H9 (cell line): ENCODE data around the gene ENGASE. TPM values are rescaled to one million over a fixed set of nuclear protein-coding genes. Genes with fewer than 3 reads are reported as not detected.

Experiments
- DNase-seq: peaks from one replicate; pipeline ENCODE4 v3.0.0-alpha.2; 2017
- H2AFZ ChIP-seq: one replicate; pipeline ENCODE4 v1.6.1; 2013; ENCODE audit warnings: mild to moderate bottlenecking, low read length, control low read depth, moderate library complexity
- H2AK5ac ChIP-seq: 2 replicates; pipeline ENCODE4 v1.6.1; 2013; ENCODE audit warnings: low read length, control low read depth, mixed read lengths; ENCODE audit not compliant: insufficient read length
- H2BK120ac ChIP-seq: one replicate; pipeline ENCODE4 v1.6.1; 2013; ENCODE audit warnings: low read depth, mild to moderate bottlenecking, low read length, control low read depth, inconsistent platforms; ENCODE audit not compliant: poor library complexity, severe bottlenecking
- H2BK12ac ChIP-seq: 2 replicates; pipeline ENCODE4 v1.6.1; 2013; ENCODE audit warnings: low read length, control low read depth, mixed read lengths, low read depth; ENCODE audit not compliant: insufficient read length
- H2BK15ac ChIP-seq: 2 replicates; pipeline ENCODE4 v1.6.1; 2013; ENCODE audit warnings: low read depth, low read length, control low read depth
- H2BK20ac ChIP-seq: one replicate; pipeline ENCODE4 v1.6.1; 2013; ENCODE audit warnings: low read depth, mild to moderate bottlenecking, low read length, control low read depth, inconsistent platforms; ENCODE audit not compliant: poor library complexity, severe bottlenecking
- H2BK5ac ChIP-seq: 2 replicates; pipeline ENCODE4 v1.6.1; 2013; ENCODE audit warnings: low read length, control low read depth, mixed read lengths; ENCODE audit not compliant: insufficient read length
- H3K14ac ChIP-seq: 2 replicates; pipeline ENCODE4 v1.6.1; 2013; ENCODE audit warnings: low read length, control low read depth; ENCODE audit not compliant: insufficient read depth
- H3K18ac ChIP-seq: 2 replicates; pipeline ENCODE4 v1.6.1; 2013; ENCODE audit warnings: low read depth, mild to moderate bottlenecking, mixed read lengths, low read length, control low read depth; ENCODE audit not compliant: insufficient read length
- H3K23ac ChIP-seq: 2 replicates; pipeline ENCODE4 v1.6.1; 2013; ENCODE audit warnings: low read length, control low read depth, mixed read lengths, low read depth; ENCODE audit not compliant: insufficient read length
- H3K23me2 ChIP-seq: 2 replicates; pipeline ENCODE4 v1.6.1; 2013; ENCODE audit warnings: low read depth, mild to moderate bottlenecking, mixed read lengths, low read length, control low read depth; ENCODE audit not compliant: insufficient read length, poor library complexity, severe bottlenecking
- H3K27ac ChIP-seq: 2 replicates; pipeline ENCODE4 v1.5.1; 2013; ENCODE audit warnings: low read length, control low read depth, mixed read lengths, low read depth; ENCODE audit not compliant: insufficient read length
- H3K27me3 ChIP-seq: 2 replicates; pipeline ENCODE4 v1.6.1; 2013; ENCODE audit warnings: low read length, control low read depth, inconsistent platforms; ENCODE audit not compliant: insufficient read depth
- H3K4ac ChIP-seq: 2 replicates; pipeline ENCODE4 v1.6.1; 2013; ENCODE audit warnings: low read depth, mild to moderate bottlenecking, control low read depth, inconsistent platforms, low read length, moderate library complexity
- H3K4me1 ChIP-seq: 2 replicates; pipeline ENCODE4 v1.6.1; 2013; ENCODE audit warnings: low read length, control low read depth, inconsistent platforms; ENCODE audit not compliant: insufficient read depth
- H3K4me2 ChIP-seq: 2 replicates; pipeline ENCODE4 v1.6.1; 2013; ENCODE audit warnings: low read length, control low read depth, mixed read lengths; ENCODE audit not compliant: insufficient read length, insufficient read depth
- H3K56ac ChIP-seq: 2 replicates; pipeline ENCODE4 v1.6.1; 2013; ENCODE audit warnings: low read depth, mild to moderate bottlenecking, mixed read lengths, low read length, control low read depth; ENCODE audit not compliant: insufficient read length
- H3K79me1 ChIP-seq: 2 replicates; pipeline ENCODE4 v1.6.1; 2013; ENCODE audit warnings: low read depth, mild to moderate bottlenecking, moderate library complexity, low read length, control low read depth, inconsistent platforms; ENCODE audit not compliant: insufficient read depth, poor library complexity, severe bottlenecking
- H3K79me2 ChIP-seq: 2 replicates; pipeline ENCODE4 v1.6.1; 2013; ENCODE audit warnings: low read length, control low read depth, inconsistent platforms; ENCODE audit not compliant: insufficient read depth
- H3K9ac ChIP-seq: 2 replicates; pipeline ENCODE4 v1.6.1; 2013; ENCODE audit warnings: low read length, control low read depth, mixed read lengths; ENCODE audit not compliant: insufficient read length; ENCODE audit errors: extremely low read depth
- H3K9me3 ChIP-seq: one replicate; pipeline ENCODE4 v1.6.1; 2013; ENCODE audit warnings: low read depth, low read length, inconsistent platforms; ENCODE audit not compliant: control insufficient read depth
- H3T11ph ChIP-seq: one replicate; pipeline ENCODE4 v1.6.1; 2013; ENCODE audit warnings: mild to moderate bottlenecking, low read length, control low read depth, inconsistent platforms
- H4K20me1 ChIP-seq: one replicate; pipeline ENCODE4 v1.6.1; 2013; ENCODE audit not compliant: control insufficient read depth, insufficient read length, insufficient read depth
- H4K5ac ChIP-seq: 2 replicates; pipeline ENCODE4 v1.6.1; 2013; ENCODE audit warnings: low read depth, mild to moderate bottlenecking, mixed read lengths, low read length, control low read depth; ENCODE audit not compliant: insufficient read length
- H4K8ac ChIP-seq: replicated peaks from 2 replicates; pipeline ENCODE4 v1.6.1; 2013; ENCODE audit warnings: low read length, control low read depth, mixed read lengths, low read depth; ENCODE audit not compliant: insufficient read length
- H4K91ac ChIP-seq: 2 replicates; pipeline ENCODE4 v1.6.1; 2013; ENCODE audit warnings: low read depth, mild to moderate bottlenecking, moderate library complexity, mixed read lengths, low read length, control low read depth; ENCODE audit not compliant: insufficient read length
- H3K27ac Mint-ChIP-seq, 3 experiments: 2 replicates in 2 of 3; 3 replicates in 1 of 3; pipeline ENCODE4 v1.8.0; 2020 to 2021; ENCODE audit warnings: mixed read lengths in 3 of 3, mild to moderate bottlenecking in 1 of 3, moderate library complexity in 1 of 3
- H3K27me3 Mint-ChIP-seq: 2 replicates; pipeline ENCODE4 v1.8.0; 2021; ENCODE audit warnings: low read depth, mild to moderate bottlenecking, moderate library complexity, mixed read lengths
- H3K36me3 Mint-ChIP-seq, 3 experiments: 2 replicates in 2 of 3; 3 replicates in 1 of 3; pipeline ENCODE4 v1.8.0; 2020 to 2021; ENCODE audit warnings: low read depth in 3 of 3, mixed read lengths in 3 of 3; ENCODE audit not compliant: insufficient read depth in 1 of 3
- H3K4me1 Mint-ChIP-seq, 2 experiments: 2 replicates each; pipeline ENCODE4 v1.8.0; 2020; ENCODE audit warnings: mixed read lengths in 2 of 2
- H3K4me3 Mint-ChIP-seq, 2 experiments: 2 replicates in 1 of 2; 3 replicates in 1 of 2; pipeline ENCODE4 v1.8.0; 2020 to 2021; ENCODE audit warnings: mild to moderate bottlenecking in 2 of 2, mixed read lengths in 2 of 2, moderate library complexity in 1 of 2
- H3K9me3 Mint-ChIP-seq, 2 experiments: 2 replicates in 1 of 2; 3 replicates in 1 of 2; pipeline ENCODE4 v1.8.0; 2020; ENCODE audit warnings: mild to moderate bottlenecking in 2 of 2, mixed read lengths in 2 of 2, moderate library complexity in 1 of 2
- WGBS: extraction: QIAGEN DNeasy Blood & Tissue Kit; methylation state at CpG from one replicate; pipeline ENCODE4 v1.1.7; 2013; ENCODE audit warnings: missing lambda C conversion rate, low lambda C conversion rate, mixed read lengths; ENCODE audit not compliant: insufficient read length; ENCODE audit errors: extremely low coverage; 5-methylcytosine and 5-hydroxymethylcytosine counted together
- total RNA-seq: library from RNA; stranded (reverse); gene quantifications from 2 replicates; pipeline ENCODE4 v1.2.1, GENCODE V29; 2021
- TF ChIP-seq, protein P1 (sequence below): fragments of 200-600 bp; sonication (generic); conservative IDR thresholded peaks from 3 replicates; pipeline ENCODE4 v1.8.0; 2021; ENCODE audit warnings: antibody characterized with exemption, mild to moderate bottlenecking

The ENGASE gene
- total RNA-seq, 1 experiment from 2014 or later, result 20.6 TPM

DNA sequence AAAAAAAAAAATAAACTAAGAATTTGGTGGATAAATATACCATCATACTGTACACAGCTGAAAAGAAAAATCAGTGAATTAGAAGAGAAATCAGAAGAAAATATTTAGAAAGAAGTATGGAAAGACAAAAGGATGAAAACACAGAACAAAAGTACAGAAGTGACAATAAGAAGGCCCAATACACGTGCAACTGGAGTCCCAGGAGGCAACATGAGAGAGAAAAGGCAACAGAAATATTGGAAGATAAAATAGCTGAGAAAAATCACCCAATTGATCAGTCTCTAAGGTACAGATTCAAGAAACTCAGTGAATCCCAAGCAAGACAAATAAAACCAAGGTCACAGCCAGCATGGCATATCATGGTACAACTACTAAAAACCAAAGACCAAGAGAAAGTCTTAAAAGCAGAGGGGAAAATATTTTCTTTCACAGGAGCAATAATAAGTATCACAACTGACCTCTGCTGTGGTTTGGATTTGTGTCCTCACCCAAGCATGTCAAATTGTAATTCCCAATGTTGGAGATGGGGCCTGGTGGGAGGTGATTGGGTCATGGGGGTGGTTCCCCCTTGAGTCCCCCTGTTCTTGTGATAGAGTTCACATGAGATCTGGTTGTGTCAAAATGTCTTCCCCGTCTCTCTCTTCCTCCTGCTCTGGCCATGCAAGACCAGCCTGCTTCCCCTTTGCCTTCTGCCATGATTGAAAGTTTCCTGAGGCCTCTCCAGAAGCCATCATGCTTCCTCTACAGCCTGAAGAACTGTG is 20.2 kb upstream of the ENGASE start:
- Mint-ChIP-seq H3K36me3 (peaks cover 0 to 4% (median 3%) of the 10 kb centered on the region in 3 experiments; a peak in 3 of 7 replicates), H3K27ac (no peak overlapping the region), H3K9me3 (peaks cover 31 to 33% of the 10 kb centered on the region in 2 experiments), H3K4me1 (no peaks in the 10 kb centered on the region), H3K4me3 (no peak overlapping the region), H3K27me3 (peaks cover 57% of the 10 kb centered on the region)
- Histone ChIP-seq H3K9ac (no peak overlapping the region), H3K14ac (no peak overlapping the region), H3K23ac (no peak overlapping the region), H2AFZ (no peak overlapping the region), H3K56ac (no peak overlapping the region), H3K23me2 (no peaks in the 10 kb centered on the region), H3K27ac (no peak overlapping the region), H3T11ph (no peak overlapping the region), H3K4ac (no peak overlapping the region), H3K9me3 (no peaks in the 10 kb centered on the region), H3K4me2 (no peak overlapping the region), H2BK12ac (no peak overlapping the region), H3K79me2 (no peaks in the 10 kb centered on the region), H2BK15ac (no peak overlapping the region), H4K8ac (no peak overlapping the region), H4K91ac (no peak overlapping the region), H4K20me1 (no peaks in the 10 kb centered on the region), H2AK5ac (no peak overlapping the region), H3K27me3 (no peaks in the 10 kb centered on the region), H3K4me1 (no peaks in the 10 kb centered on the region), H2BK20ac (no peak overlapping the region), H4K5ac (no peak overlapping the region), H3K79me1 (no peaks in the 10 kb centered on the region), H2BK120ac (no peak overlapping the region), H3K18ac (no peak overlapping the region), H2BK5ac (no peak overlapping the region)
- no CpG with 5 or more reads among the region's 2 CpGs for WGBS
- TF ChIP-seq, protein P1, sequence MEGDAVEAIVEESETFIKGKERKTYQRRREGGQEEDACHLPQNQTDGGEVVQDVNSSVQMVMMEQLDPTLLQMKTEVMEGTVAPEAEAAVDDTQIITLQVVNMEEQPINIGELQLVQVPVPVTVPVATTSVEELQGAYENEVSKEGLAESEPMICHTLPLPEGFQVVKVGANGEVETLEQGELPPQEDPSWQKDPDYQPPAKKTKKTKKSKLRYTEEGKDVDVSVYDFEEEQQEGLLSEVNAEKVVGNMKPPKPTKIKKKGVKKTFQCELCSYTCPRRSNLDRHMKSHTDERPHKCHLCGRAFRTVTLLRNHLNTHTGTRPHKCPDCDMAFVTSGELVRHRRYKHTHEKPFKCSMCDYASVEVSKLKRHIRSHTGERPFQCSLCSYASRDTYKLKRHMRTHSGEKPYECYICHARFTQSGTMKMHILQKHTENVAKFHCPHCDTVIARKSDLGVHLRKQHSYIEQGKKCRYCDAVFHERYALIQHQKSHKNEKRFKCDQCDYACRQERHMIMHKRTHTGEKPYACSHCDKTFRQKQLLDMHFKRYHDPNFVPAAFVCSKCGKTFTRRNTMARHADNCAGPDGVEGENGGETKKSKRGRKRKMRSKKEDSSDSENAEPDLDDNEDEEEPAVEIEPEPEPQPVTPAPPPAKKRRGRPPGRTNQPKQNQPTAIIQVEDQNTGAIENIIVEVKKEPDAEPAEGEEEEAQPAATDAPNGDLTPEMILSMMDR, result no peak
- DNase-seq, result no peak
